Measurements from ENCODE around the gene ZNF746.

ZNF746 gene

GRCh38 chr7:149467321-149467859 lies 30.2 kb downstream of the ZNF746 start:
- no peak for TF ChIP-seq ZFX (IDR thresholded peaks at IDR 0.05)
- TF ChIP-seq, protein P1, sequence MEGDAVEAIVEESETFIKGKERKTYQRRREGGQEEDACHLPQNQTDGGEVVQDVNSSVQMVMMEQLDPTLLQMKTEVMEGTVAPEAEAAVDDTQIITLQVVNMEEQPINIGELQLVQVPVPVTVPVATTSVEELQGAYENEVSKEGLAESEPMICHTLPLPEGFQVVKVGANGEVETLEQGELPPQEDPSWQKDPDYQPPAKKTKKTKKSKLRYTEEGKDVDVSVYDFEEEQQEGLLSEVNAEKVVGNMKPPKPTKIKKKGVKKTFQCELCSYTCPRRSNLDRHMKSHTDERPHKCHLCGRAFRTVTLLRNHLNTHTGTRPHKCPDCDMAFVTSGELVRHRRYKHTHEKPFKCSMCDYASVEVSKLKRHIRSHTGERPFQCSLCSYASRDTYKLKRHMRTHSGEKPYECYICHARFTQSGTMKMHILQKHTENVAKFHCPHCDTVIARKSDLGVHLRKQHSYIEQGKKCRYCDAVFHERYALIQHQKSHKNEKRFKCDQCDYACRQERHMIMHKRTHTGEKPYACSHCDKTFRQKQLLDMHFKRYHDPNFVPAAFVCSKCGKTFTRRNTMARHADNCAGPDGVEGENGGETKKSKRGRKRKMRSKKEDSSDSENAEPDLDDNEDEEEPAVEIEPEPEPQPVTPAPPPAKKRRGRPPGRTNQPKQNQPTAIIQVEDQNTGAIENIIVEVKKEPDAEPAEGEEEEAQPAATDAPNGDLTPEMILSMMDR (conservative IDR thresholded peaks at IDR 0.05): no peak
- H3K27ac ChIP-seq: no peak overlapping the region

DNA sequence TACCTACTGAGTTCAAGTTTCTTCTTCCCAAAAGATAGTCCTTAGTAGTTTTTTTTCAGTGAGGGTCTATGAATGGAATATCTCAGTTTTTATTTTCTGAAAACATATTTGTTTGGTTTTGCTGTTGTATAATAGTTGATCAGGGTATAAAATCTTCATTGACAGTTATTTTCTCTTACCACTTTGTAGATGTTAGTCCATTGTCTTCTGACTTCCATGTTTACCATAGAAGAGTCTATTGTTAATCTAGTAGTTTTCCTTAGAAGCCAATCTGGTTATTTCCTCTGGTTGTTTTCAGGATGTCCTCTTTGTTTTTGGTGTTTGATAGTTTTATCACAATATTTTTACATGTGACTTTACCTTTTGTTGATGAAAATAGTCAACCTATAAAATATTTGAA lies 31.2 kb downstream of the ZNF746 start:
- no peak overlapping the region for H3K27ac ChIP-seq
- TF ChIP-seq ZFX (IDR thresholded peaks at IDR 0.05): no peak

DNA sequence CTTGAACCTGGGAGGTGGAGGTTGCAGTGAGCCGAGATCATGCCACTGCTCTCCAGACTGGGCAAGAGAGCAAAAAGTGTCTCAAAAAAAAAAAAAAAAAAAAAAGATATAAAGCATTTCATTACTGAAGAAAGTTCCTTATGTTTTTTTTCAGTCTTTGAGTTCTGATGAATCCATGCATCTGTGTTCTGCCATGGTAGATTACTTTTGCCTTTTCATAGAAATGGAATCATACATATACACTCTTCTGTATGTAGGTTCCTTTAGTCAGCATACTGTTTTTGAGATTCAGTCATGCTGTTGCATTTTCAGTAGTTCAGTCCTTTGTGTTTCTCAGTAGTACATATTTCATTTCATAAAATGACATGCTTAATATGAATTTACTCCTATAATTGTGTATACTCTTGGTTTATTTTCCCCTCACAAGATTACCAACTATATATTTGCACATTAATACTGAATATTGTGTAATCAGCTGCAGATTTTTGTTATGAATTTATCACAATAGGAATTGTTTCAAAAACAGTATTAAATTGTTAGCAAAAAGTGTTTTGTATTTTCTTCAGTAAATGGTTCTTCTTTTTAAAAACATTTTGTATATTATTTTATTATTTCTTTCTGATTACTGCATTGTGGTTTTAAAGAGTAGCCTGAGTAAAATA lies 34.0 kb downstream of the ZNF746 start:
- H3K27ac ChIP-seq: no peak overlapping the region
- TF ChIP-seq, protein P1 (conservative IDR thresholded peaks at IDR 0.05): no peak
- TF ChIP-seq ZFX (IDR thresholded peaks at IDR 0.05): no peak

DNA sequence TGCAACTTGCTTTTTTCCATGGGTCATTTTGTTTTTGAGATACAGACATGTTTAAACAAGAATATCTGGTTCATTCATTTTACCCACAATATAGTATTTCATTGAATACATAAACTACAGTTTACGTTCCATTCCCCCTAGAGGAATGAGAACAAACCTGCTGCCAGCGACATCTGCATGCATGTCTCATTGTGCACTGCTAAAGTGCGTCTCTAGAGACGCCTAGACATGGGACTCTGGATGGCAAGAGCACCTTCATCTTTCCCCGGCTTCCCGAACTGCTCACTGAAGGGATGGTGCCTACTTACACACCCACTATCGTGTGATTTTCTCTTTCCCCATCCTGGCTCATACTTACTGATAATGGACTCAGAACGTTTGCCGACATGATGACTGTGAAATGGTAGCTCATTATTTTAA lies 35.5 kb downstream of the ZNF746 start:
- TF ChIP-seq, protein P1 (conservative IDR thresholded peaks at IDR 0.05): no peak
- no peak for TF ChIP-seq ZFX (IDR thresholded peaks at IDR 0.05)
- H3K27ac ChIP-seq: no peak overlapping the region

- H3K27ac ChIP-seq: peak within 1 kb of the TSS; percentile 56
- no peak for TF ChIP-seq ZFX (IDR thresholded peaks at IDR 0.05)
- TF ChIP-seq, protein P1 (conservative IDR thresholded peaks at IDR 0.05): peak; percentile 79
These were observed 36.9 kb downstream of the ZNF746 start, which contains the start of gene ZNF777 for GRCh38 chr7:149460493-149461277. ZNF777 (minus strand) TSS chr7:149461062; CDS start chr7:149456022, 5,040 bp downstream.

GRCh38 chr7:149459540-149460452 lies 37.8 kb downstream of the ZNF746 start:
- TF ChIP-seq ZFX (IDR thresholded peaks at IDR 0.05): peak; percentile 98
- TF ChIP-seq, protein P1 (conservative IDR thresholded peaks at IDR 0.05): no peak
- peak overlapping the region; percentile 56 for H3K27ac ChIP-seq

DNA sequence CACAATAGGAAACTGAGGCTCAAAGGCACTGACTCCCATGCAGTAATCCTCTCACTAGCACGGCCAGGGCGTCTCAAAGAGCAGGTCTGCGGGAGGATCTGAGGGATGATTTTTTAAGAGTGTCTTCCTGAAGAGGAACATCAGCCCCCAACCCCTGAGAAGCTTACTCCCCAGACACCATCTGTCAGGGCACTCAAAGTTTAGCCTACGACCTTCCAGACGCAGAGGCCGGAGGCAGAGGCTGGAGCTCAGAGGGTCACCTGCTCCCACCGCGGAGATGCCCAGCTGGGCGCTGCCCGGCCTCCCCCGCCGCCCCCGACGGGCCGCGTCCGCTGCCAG lies 38.4 kb downstream of the ZNF746 start:
- TF ChIP-seq, protein P1 (conservative IDR thresholded peaks at IDR 0.05): no peak
- no peak for TF ChIP-seq ZFX (IDR thresholded peaks at IDR 0.05)
- H3K27ac ChIP-seq: peak overlapping the region; percentile 56
